ENCODE results near the gene CLOCK.
"Not testable (repeated sequence)": the region's sequence is repeated elsewhere in the genome, so short reads cannot be mapped to it uniquely, and the experiment has no call there.

CLOCK gene, protein sequence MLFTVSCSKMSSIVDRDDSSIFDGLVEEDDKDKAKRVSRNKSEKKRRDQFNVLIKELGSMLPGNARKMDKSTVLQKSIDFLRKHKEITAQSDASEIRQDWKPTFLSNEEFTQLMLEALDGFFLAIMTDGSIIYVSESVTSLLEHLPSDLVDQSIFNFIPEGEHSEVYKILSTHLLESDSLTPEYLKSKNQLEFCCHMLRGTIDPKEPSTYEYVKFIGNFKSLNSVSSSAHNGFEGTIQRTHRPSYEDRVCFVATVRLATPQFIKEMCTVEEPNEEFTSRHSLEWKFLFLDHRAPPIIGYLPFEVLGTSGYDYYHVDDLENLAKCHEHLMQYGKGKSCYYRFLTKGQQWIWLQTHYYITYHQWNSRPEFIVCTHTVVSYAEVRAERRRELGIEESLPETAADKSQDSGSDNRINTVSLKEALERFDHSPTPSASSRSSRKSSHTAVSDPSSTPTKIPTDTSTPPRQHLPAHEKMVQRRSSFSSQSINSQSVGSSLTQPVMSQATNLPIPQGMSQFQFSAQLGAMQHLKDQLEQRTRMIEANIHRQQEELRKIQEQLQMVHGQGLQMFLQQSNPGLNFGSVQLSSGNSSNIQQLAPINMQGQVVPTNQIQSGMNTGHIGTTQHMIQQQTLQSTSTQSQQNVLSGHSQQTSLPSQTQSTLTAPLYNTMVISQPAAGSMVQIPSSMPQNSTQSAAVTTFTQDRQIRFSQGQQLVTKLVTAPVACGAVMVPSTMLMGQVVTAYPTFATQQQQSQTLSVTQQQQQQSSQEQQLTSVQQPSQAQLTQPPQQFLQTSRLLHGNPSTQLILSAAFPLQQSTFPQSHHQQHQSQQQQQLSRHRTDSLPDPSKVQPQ

DNA sequence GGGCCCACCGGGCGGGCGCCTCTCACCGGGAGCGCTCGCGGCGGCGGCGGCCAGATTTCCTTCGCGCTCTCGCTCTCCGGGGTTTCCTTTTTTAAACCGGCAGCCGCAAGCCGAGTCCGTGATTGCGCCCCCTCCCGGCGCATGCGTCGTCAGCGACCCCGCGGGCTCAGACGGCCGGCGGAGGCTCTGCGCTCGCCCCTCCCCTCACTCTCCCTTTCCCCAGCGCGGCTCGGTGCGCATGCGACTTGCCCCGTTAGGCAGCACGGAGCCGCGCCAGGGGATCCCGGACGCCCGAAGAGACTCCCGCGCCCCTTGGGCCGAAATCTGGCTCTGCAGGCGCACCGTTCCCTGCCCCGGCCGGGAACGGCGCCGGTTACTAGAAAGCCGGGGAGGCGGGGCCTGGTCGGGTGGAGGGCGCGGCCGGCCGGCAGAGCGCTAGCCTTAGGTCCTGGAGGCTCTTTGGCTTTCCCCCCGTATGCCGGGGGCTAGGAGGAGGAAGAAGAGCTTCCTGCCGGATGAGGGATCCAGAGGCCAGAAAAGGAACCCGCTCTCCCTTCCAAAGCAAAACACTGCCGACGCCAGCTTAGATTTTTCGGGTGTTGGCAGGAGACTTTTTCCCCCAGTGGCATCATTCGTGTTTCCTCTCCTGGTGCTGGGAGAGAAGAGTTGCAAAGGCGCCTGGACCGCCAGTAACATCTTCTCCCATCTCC is at the start of gene CLOCK:
Gene CLOCK, minus strand, starts transcription at position 154 of the 710 bp plus-strand sequence. CDS start 64,124 bp downstream, outside the sequence.
- TF ChIP-seq ZFX (IDR thresholded peaks at IDR 0.05; ENCODE audit: borderline replicate concordance) (no peak), CTCF (IDR thresholded peaks at IDR 0.05) (peak; percentile 66)
- H3K27ac ChIP-seq, result peak within 1 kb of the TSS; percentile 81

DNA sequence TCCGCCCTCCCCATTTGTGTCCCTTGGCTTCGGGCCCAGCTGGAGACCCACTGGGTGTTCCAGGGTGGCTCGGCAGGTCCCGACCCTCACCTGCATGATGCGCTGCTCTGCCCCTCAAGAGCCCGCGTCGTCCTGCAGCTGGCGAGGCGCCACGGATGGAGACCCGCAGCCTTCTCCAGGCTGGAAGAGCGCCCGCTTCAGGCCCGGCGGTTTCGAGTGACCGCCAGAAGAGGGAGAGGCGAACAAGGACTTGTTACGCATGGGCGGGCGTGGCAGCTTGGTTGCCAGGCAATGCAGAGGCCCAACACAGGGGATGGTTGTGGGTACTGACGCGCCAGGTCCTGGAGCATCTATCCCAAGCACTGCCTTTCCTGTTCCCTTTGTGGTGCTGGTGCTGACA is 45.3 kb upstream of the CLOCK start, which contains the start of gene PDCL2:
Gene PDCL2, minus strand, starts transcription at position 232 of the 400 bp plus-strand sequence. Its CDS starts 136 bp downstream, at position 96.
- TF ChIP-seq ZFX (IDR thresholded peaks at IDR 0.05; ENCODE audit: borderline replicate concordance), result no peak
- TF ChIP-seq CTCF (IDR thresholded peaks at IDR 0.05), result no peak
- no peak within 1 kb of the TSS for H3K27ac ChIP-seq

DNA sequence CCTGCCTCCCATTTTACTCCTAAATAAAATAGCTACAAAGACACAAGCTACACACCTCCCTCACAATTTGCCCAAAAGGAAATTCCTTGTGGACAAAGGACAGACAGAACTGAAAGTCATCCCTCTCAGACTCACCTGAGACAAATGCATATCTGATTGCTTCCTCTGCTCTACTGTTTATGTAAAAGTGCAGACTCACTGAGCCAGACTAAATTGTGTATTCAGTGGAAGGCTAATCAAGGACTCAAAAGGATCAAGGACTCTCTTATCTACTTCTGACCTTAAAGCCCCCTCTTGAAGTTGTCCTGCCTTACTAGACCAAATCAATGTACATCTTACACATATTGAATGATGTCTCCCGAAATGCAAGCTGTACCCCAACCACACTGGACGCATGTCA is 41.5 kb upstream of the CLOCK start:
- TF ChIP-seq ZFX (IDR thresholded peaks at IDR 0.05; ENCODE audit: borderline replicate concordance) (no peak), CTCF (IDR thresholded peaks at IDR 0.05) (no peak)
- H3K27ac ChIP-seq, result no peak overlapping the region

- not testable (repeated sequence) for H3K27ac ChIP-seq
Measured at GRCh38 chr4:55582773-55583172, 36.1 kb upstream of the CLOCK start.

DNA sequence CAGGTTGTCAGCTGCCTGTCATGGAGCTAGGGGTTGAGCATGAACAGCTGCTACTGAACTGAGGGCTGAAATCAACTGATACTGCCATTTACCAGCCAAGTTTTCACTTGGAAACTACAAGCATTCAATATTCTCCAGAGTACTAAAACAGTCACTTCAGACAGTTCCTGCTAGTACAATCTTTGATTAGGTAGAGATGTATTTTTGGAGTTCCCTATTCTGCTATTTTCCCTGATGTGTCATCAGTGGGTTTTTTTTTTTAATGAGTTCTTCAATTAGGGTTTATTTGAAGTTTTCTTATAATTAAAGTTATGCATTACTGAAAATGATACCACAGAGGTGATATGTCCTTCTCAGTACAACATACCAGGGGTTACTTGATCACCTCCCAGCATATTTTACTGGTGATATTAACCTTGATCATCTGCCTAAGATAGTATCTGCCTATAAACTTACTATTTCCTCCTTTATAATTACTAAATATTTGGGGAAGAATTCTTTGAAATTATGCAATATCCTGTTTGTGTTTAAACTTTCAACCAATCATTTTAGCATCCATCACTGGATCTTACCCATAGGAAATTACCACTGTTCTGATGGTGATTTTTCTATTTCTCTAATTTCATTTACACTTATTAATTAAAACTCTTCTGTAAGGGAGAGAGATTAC is 31.8 kb upstream of the CLOCK start:
- TF ChIP-seq CTCF (IDR thresholded peaks at IDR 0.05) (no peak), ZFX (IDR thresholded peaks at IDR 0.05; ENCODE audit: borderline replicate concordance) (no peak)
- no peak overlapping the region for H3K27ac ChIP-seq

DNA sequence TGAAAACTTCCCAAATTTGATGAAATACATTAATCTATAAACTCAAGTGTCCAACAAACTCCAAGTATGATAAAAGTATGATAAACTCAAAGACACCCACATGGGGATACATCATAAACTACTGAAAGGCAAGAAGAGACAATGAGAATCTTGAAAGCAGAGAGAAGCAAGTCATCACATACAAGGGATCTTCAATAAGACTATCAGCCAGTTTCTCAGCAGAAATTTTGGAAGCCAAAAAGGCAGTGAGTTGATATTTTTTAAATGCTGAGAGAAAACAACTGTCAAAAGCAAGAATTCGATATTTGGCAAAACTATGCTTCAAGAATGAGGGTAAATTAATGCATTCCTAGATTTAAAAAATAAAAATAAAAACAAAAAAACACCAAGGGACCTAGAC is 28.8 kb upstream of the CLOCK start:
- TF ChIP-seq ZFX (IDR thresholded peaks at IDR 0.05; ENCODE audit: borderline replicate concordance), result no peak
- no peak for TF ChIP-seq CTCF (IDR thresholded peaks at IDR 0.05)
- no peak overlapping the region for H3K27ac ChIP-seq

- no peak overlapping the region for H3K27ac ChIP-seq
- TF ChIP-seq ZFX (IDR thresholded peaks at IDR 0.05; ENCODE audit: borderline replicate concordance) (no peak), CTCF (IDR thresholded peaks at IDR 0.05) (no peak)
Measured at GRCh38 chr4:55574252-55574651, 27.5 kb upstream of the CLOCK start.

Data from 22Rv1 (cell line).